NCI-H1436 treated with DMSO at 0.1 percent for 48 hours (cell line): ENCODE measurements around the gene QRICH2.
"Not testable (repeated sequence)": the region's sequence is repeated elsewhere in the genome, so short reads cannot be mapped to it uniquely, and the experiment has no call there.

Experiments
- DNase-seq: peaks from one replicate; lab custom pipeline; 2025; lab: John Stamatoyannopoulos, UW

QRICH2 gene

GRCh38 chr17:76247304-76247703 is 60.8 kb downstream of the QRICH2 start:
- no peak for DNase-seq

DNA sequence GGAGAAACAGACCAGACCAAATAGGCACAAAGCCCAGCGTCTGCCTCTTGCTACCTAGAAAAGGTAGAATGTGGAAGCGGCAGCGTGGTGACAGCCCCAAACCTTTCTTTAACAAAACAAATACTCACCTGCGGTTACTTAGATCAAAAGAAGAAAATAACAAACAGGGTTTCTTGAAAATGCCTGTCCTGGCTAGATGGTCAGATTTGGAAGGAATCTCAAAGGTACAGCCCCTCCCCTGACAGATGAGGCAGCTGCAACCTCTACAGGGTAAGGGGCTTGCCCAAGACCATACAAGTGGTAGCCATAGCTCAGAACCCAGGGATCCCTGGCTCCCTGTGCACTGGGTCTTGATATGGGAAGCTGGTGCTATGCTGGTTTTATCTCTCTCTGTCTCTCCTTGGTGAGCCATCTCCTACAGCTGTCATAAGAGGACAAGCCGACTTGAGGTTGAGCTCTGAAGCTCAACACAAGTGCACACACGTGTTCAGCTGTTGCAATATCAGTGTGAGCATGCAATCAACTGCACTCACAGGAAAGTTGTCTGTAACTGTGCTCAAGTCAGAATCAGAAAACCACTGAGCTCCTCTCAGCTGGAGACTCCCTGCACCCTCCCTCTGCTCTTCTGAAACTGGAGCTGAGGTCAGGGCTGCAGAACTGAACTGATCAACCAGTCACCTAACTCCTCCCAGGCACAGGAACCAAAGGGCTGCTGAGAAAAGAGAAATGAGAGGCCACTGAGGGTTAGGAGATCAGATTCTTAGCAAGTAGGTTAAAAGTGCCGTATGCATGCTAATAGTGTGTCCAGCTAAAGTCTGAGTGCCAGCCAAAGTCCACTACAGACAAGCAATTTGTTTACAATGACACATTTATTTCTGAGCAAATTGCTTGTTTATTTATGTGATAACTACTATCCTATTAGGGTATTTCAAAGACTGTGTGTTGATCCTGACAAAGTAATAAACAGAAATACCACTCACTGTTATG is 61.7 kb downstream of the QRICH2 start:
- no peak for DNase-seq

GRCh38 chr17:76244721-76245120 is 63.4 kb downstream of the QRICH2 start:
- not testable (repeated sequence) for DNase-seq

DNA sequence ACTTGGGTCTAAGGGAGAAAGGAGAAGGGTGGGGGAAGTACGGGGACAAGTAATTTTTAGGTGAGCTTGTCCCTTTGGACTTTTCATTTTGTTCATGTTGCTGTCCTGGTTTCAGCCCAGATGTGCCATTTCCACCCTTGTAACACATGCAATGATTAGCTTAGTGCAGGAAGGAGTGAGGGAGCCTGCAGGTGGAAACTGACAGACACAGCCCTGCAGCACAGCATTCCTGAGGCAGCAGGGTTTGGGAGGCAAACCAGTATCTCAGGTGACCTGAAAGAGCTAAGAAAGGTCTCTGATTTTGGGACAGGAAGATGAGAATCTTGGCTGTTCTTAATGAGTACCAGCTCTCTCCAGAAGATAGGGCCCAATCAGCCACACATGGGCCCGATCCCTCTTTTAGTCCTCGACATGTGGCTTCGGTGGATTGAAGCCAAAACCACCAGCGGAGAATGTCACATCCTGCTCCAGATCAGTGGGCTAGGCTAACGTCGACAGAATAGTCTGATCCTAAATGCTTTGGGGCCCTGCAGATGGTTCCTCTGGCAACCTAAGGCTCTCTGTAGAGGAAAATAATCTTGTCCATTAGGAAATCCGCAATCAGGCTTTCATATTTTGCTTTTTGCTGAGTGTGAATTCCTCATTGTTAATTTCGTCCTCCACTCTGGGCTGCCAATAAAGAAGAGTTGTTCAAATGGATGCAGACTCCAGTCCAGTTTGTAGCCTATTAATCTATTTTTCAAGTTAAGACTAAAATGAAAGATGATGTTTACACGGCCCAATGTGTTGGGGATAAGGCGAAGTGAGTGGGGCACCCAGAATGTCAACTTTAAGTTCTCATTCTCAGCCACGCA is 64.0 kb downstream of the QRICH2 start:
- no peak for DNase-seq

DNA sequence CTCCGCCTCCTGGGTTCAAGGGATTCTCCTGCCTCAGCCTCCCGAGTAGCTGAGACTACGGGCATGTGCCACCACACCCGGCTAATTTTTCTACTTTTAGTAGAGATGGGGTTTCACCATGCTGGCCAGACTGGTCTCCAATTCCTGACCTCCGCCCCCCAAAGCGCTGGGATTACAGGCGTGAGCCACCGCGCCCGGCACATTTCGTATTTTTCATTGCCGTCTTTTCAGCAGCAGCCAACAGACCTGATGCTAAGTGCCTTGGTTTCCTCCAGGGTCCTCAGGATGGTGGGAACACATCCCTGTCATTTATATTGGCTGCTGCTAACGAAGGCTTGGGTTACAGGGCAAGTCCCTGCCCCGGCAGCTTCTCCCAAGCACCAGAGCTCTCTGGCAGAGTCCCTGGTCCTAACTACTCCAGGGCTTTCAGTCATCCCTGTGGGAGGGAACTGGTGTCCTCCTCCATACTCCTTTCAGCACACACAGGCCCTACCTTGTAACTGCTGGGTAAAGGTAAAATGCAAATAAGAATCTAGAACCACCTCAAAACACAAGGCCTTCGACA is 66.3 kb downstream of the QRICH2 start:
- no peak for DNase-seq

DNA sequence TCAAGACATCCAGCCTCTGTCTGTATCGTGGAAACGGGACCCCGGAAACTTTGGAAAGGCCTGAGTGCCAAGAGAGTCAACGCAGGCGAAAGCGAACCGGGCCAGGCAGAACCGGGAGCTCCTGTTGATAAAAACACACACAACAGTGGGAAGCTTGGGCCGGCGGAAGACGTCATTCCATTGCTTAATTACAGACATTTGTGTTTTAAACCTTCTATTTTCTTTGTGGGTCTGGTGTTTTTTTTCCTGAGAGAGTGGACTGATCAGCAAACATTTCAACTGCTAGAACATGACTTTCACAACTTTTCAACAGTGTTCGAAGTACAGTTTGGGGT is 66.9 kb downstream of the QRICH2 start:
- DNase-seq: no peak

GRCh38 chr17:76240461-76241203 is 67.4 kb downstream of the QRICH2 start, which contains the start of gene RNF157:
TSS of gene RNF157 (minus strand) at chr17:76240493. CDS start at chr17:76240240, 253 bp downstream.
- no peak for DNase-seq

DNA sequence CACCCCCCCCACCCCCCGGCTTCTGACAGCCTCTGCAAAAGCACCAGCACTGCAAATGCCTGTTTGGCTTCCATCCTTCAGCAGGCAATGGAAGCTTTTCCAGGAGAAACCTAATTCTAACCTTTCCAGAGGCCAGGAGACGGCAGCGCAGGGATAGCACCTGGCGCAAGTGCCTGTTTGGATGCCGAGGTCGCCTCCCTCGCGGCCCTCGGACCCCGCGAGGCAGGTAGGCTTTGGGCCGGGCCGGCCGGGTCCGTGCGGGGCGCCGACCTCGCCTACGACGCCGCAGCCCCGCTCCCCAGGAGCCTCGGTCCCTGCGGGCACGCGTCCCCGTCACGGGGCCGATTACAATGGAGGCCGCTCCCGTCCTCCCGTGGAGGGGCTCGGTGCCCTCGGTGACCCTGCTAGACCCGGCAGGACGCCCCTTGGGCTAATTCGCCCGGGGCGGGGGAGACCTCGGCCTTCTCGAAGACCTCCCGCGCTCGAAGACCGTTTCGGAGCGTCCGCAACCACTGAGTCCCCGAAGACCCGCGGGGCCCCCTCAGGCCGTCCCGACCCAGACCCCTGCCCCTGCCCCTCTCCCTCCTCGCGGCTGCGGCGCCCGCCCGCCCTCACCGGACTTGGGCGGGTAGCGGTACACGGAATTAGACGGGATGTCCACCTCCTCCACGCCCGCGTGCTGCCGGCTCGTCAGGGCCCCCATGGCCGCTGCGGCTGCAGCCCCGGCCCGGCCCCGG is 68.4 kb downstream of the QRICH2 start:
- no peak for DNase-seq

DNA sequence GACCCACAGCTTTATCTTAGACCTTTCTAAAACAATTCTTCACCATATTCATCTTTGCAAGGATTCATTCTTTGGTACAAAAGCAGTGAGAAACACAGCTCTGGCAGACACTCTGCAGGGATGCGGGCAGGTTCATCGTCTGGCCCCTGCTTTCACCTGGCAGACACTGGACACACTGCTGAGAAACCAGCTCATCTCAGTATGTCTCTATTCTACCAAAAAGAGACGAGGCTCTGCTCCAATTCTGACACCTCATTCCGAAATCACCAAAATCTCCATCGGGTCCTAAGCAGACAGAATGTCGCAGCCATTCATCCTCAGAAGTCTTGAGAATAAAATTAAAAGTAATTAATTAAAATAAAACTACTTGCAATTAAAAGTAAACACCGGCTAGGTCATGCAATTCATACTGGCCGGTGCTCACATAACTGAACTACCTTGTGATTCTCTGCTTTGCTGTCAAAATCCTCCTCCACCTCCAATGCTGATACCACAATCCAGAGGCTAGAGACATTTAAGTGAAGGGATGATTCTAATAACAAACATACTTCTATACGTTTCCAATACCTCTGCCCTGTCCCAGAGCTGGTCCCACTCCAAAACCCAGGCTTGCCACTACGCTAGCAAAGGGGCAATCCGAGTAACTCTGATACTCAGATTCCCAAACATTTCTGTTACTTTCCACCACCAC is 69.1 kb downstream of the QRICH2 start:
- no peak for DNase-seq

DNA sequence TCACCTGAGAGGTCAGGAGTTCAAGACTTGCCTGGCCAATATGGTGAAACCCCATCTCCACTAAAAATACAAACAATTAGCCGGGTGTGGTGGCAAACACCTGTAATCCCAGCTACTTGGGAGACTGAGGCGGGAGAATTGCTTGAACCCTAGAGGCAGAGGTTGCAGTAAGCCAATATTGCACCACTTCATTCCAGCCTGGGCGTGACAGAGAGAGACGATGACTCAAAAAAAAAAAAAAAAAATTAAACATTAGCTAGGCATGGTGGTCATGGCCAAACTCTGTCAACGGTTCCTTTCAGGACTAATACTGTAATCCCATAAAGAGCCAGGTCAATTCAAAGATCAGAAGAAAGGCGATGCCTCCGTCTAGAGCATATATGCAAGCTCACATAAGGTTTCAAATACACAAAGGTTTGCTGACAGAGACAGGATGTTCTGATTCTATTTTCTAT is 70.2 kb downstream of the QRICH2 start:
- DNase-seq: no peak

GRCh38 chr17:76236603-76237002 is 71.5 kb downstream of the QRICH2 start:
- DNase-seq: no peak

DNA sequence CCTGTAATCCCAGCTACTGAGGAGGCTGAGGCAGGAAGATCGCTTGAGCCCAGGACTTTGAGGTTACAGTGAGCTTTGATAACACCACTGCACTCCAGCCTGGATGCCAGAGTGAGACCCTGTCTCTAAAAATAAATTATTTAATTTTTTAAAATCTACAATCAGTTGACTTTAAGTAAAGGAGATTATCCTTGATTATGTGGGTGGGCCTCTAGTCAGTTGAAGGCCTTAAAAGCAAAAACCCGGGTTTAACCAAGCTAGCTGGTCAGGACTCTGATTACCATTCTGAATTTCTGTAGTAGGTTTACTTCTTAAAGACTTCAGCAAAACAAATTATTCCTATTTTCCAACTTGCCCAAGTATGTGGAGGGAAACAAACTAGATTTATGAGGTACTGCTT is 72.2 kb downstream of the QRICH2 start:
- DNase-seq: no peak

- no peak for DNase-seq
Observed at GRCh38 chr17:76234354-76234679, 73.8 kb downstream of the QRICH2 start.

- DNase-seq: no peak
Observed at GRCh38 chr17:76233588-76234353, 74.3 kb downstream of the QRICH2 start.

GRCh38 chr17:76232342-76232741 is 75.7 kb downstream of the QRICH2 start:
- DNase-seq: no peak

DNA sequence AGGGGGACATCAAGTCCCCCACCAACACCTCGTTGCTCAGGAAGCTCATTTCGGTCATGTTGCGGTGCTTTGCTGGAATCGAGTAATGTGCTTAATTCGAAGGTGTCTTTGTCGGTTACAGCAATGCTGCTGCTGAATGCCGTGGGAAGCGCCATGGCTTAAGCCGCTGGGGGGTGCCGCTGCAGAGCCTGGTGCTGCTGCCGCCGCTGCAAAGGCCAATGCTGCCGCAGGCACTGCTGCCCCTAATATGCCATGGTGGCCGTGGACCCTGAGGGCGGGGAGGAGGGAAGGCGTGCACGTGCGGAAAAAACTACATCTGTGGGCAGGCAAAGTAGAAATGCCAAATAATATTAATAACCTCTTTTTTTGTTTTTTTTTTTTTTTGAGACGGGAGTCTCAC is 81.3 kb downstream of the QRICH2 start:
- not testable (repeated sequence) for DNase-seq

DNA sequence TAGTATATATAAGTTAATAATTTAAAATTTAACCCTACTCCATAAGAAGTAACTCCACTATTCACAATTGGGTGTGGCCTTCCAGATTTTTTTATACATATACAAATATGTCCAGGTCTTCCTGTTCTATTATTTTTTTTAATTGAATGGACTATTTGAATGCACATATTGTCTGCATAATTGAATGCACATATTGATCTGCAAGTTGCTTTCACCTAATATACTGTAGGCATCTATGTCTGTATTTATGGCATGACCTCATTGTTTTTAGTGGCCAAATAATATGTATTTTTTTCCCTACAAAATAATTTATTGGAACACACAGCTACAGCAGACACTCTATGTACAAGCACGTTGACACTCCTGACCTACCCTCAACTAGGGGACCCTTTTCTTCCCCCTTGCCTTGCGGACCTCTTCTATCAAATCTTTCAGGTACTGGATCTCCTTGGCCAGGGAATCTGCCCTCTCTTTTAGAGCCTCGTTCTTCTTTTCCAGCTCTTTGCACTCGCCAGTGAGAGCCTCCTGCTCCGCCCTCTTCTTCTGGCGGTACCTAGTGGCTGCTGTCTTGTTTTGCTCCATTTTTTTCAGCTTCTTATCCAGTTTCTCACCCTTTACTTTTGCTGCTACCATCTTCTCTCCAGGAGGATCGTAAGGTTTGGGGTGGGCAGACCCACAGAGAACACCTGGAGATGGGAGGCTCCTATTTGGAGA is 82.5 kb downstream of the QRICH2 start:
- DNase-seq: not testable (repeated sequence)
